ENCODE data around the gene ABHD2.

The ABHD2 gene

GRCh38 chr15:89150762-89151664, 62.8 kb downstream of the ABHD2 start:
- Histone ChIP-seq H3K36me3 (peaks cover 32% of the 10 kb centered on the region), H3K27ac (no peak overlapping the region), H3K27me3 (ENCODE audit: insufficient read depth, low read depth, severe bottlenecking) (no peaks in the 10 kb centered on the region), H3K9me3 (ENCODE audit: severe bottlenecking) (no peaks in the 10 kb centered on the region), H3K4me3 (ENCODE audit: low read depth, low read length) (no peak overlapping the region)
- no peak for DNase-seq
- no peak for TF ChIP-seq CTCF (IDR thresholded peaks at IDR 0.05; ENCODE audit: low read depth, low read length)

GRCh38 chr15:89155122-89155521, 66.9 kb downstream of the ABHD2 start:
- no peak for TF ChIP-seq CTCF (IDR thresholded peaks at IDR 0.05; ENCODE audit: low read depth, low read length)
- Histone ChIP-seq H3K4me3 (ENCODE audit: low read depth, low read length) (no peak overlapping the region), H3K36me3 (peaks cover 41% of the 10 kb centered on the region), H3K27ac (no peak overlapping the region), H3K27me3 (ENCODE audit: insufficient read depth, low read depth, severe bottlenecking) (no peaks in the 10 kb centered on the region), H3K9me3 (ENCODE audit: severe bottlenecking) (no peaks in the 10 kb centered on the region)
- DNase-seq = no peak

- no peak for TF ChIP-seq CTCF (IDR thresholded peaks at IDR 0.05; ENCODE audit: low read depth, low read length)
- Histone ChIP-seq H3K9me3 (ENCODE audit: severe bottlenecking) (no peaks in the 10 kb centered on the region), H3K36me3 (peaks cover 41% of the 10 kb centered on the region), H3K27me3 (ENCODE audit: insufficient read depth, low read depth, severe bottlenecking) (no peaks in the 10 kb centered on the region), H3K27ac (no peak overlapping the region), H3K4me3 (ENCODE audit: low read depth, low read length) (no peak overlapping the region)
- DNase-seq = no peak
Measured at GRCh38 chr15:89155656-89156055, 67.4 kb downstream of the ABHD2 start.

GRCh38 chr15:89157061-89157460, 68.8 kb downstream of the ABHD2 start:
- Histone ChIP-seq H3K4me3 (ENCODE audit: low read depth, low read length) (no peak overlapping the region), H3K36me3 (peaks cover 37% of the 10 kb centered on the region), H3K9me3 (ENCODE audit: severe bottlenecking) (no peaks in the 10 kb centered on the region), H3K27me3 (ENCODE audit: insufficient read depth, low read depth, severe bottlenecking) (no peaks in the 10 kb centered on the region), H3K27ac (no peak overlapping the region)
- no peak for TF ChIP-seq CTCF (IDR thresholded peaks at IDR 0.05; ENCODE audit: low read depth, low read length)
- DNase-seq = no peak

- no peak overlapping the region for H3K27ac ChIP-seq
- no peaks in the 10 kb centered on the region for H3K9me3 ChIP-seq (ENCODE audit: severe bottlenecking)
- TF ChIP-seq CTCF (IDR thresholded peaks at IDR 0.05; ENCODE audit: low read depth, low read length) = no peak
- H3K4me3 ChIP-seq (ENCODE audit: low read depth, low read length) = no peak overlapping the region
- H3K36me3 ChIP-seq = peaks cover 27% of the 10 kb centered on the region
- DNase-seq = no peak
- H3K27me3 ChIP-seq (ENCODE audit: insufficient read depth, low read depth, severe bottlenecking) = no peaks in the 10 kb centered on the region
Measured at GRCh38 chr15:89157918-89158564, 69.8 kb downstream of the ABHD2 start.
